HS-5 (cell line): ENCODE results near the gene TRIM75.
"Not testable (repeated sequence)": the region's sequence is repeated elsewhere in the genome, so short reads cannot be mapped to it uniquely, and the experiment has no call there.

Source experiments
- DNase-seq: peaks from one replicate; pipeline ENCODE4 v3.0.0-alpha.2; 2012; ENCODE audit warnings: low read depth

Gene TRIM75

DNA sequence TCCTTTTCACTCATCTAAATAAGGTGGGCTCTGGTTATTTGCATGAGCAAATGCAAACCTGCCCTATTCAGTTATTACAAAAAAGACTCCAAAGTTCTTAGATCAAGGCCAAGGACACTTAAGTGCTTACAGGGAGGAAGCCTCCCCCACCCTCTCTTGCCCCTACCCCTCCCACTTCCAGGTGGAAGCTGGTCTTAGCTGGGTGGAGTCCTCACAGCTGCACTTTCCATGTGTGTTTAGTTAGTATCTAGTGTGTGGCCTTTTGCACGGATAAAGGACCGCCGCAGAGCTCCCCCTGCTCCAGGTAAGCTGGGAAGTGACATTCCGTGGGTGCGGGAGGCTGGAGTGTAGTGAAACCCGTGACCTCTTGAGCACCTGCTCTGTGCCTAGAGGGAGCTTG lies at the start of gene TRIM75:
Gene TRIM75, plus strand, starts transcription at position 222 of the 400 bp plus-strand sequence. CDS start 5,282 bp downstream, outside the sequence.
- no peak for DNase-seq

DNA sequence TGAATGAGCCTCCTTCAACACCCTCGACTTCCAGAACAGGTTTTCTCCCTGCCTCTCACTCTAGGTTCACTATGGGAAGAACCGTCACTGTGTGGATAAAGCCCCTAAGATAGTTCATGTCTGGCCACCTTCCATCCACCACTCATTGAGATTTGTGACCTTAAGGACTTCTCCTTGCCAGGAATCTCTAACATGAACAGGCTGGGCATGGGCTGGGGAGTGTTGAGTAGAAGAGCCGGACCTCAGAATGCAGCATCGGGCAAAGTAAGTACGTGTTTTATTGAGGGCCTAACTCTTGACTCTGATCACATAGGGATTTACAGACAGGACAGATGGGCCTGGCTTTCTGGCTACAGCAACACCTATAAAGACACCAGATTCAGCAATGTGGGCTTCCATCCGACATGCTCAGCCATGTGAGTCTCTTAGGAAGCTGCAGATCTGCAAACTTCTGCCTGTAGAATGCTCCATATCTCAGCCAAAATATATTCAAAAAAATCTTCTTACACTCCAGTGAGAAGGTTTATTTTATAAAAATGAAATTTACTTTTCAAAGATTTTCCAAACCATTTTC lies 48.2 kb upstream of the TRIM75 start:
- DNase-seq, result no peak

GRCh38 chr4:165006456-165006855 lies 47.2 kb upstream of the TRIM75 start:
- no peak for DNase-seq

GRCh38 chr4:165006886-165007285 lies 46.8 kb upstream of the TRIM75 start:
- no peak for DNase-seq

DNA sequence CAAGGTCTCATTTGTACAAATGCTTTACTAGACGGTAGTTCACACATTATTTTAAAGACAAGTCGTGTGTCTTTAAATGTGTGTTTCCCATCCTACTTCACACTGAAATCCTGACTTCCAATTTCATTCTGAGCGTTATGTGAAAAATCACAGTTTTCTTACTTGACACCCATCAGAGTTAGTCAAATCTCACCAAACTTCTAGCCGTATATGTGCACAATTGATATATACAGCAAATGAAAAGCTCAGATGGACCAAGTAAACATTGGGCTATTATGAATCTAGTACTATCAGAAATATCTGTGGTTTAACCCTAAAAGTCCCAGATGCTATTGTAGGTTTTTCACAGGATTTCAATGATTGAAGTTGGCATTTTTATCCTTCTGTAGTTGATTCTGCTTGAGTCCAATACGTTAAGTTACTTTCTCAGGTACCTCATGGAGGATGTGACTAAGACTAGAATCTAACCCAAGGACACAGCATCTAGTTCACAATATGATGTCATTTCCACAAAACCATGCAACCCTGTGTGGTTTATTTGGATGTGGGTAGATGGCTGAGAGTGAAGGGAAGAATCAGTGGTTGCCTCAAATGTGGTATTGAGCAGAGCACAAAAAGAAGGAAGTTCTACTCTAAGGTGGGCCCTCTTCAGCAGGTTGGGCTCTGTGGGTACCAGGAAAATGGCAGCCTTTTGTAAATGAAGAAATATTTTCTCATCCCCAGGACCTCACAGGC lies 44.0 kb upstream of the TRIM75 start:
- no peak for DNase-seq

- no peak for DNase-seq
Observed at GRCh38 chr4:165010487-165010886, 43.2 kb upstream of the TRIM75 start.

DNA sequence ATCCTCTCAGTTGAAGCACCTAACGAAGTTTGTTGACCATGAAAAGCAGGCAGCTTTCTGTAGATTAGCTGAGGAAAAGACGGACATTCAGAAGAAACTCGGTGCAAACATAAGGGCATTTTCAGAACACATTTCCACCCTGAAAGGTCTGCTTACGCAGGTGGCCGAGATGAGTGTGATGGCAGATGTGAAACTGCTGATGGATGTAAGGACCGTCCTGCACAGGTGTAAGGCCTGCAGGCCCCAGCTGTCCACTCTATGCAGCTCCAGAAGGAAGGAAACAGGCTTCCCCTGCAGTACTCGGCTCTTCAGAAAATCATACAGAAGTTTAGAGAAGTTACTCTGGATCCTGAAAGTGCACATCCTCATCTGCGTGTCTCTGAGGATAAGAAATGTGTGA lies 42.7 kb upstream of the TRIM75 start:
- DNase-seq, result no peak

- no peak for DNase-seq
Observed at GRCh38 chr4:165011403-165011802, 42.3 kb upstream of the TRIM75 start.

DNA sequence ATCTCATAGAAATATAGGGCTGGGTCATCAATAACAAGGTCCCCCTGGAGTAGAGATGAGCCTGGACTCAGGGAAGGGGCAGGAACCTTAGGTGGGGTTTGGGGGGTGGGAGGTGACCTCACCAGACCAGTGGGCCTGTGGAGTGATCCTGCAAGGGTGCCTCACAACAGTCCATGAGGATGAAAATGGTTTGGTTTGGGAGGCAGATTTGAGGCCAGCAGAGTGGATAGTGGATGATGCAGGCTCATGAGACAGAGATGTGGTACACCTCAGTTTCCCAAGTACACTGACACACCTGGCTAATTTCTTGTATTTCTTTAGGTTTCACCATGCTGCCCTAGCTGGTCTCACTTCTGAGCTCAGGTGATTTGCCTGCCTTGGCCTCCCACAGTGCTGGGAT lies 40.0 kb upstream of the TRIM75 start:
- DNase-seq, result no peak

DNA sequence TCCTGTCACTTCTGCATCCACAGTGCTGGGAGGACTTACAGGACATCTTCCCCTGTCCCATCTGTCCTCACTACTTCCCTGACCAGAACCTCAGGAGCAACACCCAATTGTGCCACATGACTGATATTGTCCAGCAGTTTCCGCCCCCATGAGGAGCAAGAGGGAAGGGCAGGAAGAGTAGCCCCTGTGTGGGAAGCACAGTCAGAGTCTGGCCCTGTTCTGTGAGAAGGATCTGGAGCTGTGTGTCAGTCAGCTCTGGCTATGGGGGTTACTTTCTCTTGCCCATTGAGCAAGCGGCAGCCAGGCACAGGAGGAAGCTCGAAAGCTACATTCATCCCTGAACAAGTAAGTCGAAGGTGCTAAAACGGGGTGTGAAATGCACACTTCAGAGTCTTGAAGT lies 36.7 kb upstream of the TRIM75 start:
- DNase-seq, result no peak

DNA sequence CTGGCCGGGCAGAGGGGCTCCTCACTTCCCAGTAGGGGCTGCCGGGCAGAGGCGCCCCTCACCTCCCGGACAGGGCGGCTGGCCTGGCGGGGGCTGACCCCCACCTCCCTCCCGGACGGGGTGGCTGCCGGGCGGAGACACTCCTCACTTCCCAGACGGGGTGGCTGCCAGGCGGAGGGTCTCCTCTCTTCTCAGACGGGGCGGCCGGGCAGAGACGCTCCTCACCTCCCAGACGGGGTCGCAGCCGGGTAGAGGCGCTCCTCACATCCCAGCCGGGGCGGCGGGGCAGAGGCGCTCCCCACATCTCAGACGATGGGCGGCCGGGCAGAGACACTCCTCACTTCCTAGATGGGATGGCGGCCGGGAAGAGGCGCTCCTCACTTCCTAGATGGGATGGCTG lies 33.7 kb upstream of the TRIM75 start:
- DNase-seq, result not testable (repeated sequence)

DNA sequence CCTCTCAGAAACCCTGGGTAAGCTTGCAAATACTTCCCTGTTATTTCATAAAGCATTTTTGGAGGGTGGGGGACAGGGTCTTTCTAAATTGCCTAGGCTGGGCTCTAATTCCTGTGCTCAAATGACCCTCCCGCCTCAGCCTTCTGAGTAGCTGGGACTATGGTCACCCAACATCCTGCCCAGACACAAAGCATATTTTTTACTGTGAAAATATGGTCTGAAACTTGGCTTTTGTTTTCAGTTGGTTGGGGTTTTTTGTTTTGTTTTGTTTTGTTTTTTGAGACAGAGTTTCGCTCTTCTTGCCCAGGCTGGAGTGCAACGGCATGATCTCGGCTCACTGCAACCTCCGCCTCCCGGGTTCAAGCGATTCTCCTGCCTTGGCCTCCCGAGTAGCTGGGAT lies 27.9 kb upstream of the TRIM75 start:
- not testable (repeated sequence) for DNase-seq

DNA sequence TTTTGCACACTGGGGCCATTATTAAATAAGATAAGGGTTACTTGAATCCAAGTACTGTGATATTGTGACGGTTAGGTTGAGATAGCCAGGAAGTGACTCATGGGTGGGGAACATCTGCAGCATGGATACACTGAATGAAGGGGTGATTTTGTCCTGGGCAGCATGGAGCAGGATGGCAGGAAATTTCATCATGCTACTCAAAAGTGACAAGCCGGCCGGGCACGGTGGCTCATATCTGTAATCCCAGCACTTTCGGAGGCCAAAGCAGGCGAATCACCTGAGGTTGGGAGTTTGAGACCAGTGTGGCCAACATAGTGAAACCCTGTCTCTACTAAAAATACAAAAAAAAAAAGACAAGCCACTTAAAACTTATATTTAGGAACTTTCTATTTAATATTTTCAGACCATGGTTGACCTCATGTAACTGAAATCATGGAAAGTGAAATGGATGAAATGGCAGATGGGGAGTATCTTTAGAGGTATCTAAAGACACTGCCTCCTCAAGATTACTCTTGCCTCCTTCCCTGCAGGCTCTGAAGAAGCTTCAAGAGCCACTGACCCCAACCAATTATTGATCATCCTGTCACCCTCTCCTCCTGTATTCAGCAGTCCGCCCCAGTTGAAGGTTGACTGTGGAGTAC lies 25.8 kb upstream of the TRIM75 start:
- peak; percentile 15 for DNase-seq

GRCh38 chr4:165031436-165032211 lies 22.0 kb upstream of the TRIM75 start, which contains the start of gene TRIM60:
TRIM60 (plus strand) TSS chr4:165031999; CDS start chr4:165040073, 8,074 bp downstream.
- DNase-seq, result no peak

- no peak for DNase-seq
Observed at GRCh38 chr4:165048170-165048569, 5.5 kb upstream of the TRIM75 start.

GRCh38 chr4:165052627-165053026 lies 1.0 kb upstream of the TRIM75 start:
- no peak for DNase-seq

- no peak for DNase-seq
Observed at GRCh38 chr4:165055601-165056000, 1.9 kb downstream of the TRIM75 start.

- DNase-seq, result no peak
Observed at GRCh38 chr4:165058666-165059065, 5.0 kb downstream of the TRIM75 start.

DNA sequence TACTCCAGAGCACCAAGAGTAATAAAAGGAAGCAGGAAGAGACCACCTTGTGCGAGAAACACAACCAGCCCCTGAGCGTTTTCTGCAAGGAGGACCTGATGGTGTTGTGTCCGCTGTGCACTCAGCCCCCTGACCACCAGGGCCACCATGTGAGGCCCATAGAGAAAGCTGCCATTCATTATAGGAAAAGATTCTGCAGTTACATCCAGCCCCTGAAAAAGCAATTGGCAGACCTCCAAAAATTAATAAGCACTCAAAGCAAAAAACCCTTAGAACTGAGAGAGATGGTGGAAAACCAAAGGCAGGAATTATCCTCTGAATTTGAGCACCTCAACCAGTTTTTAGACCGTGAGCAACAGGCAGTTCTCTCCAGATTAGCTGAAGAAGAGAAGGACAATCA lies 5.7 kb downstream of the TRIM75 start:
- DNase-seq, result no peak

GRCh38 chr4:165060938-165061337 lies 7.3 kb downstream of the TRIM75 start:
- DNase-seq, result no peak

GRCh38 chr4:165070560-165070959 lies 16.9 kb downstream of the TRIM75 start:
- DNase-seq, result no peak

- not testable (repeated sequence) for DNase-seq
Observed at GRCh38 chr4:165073346-165073745, 19.7 kb downstream of the TRIM75 start.
